Stimulated activated effector memory CD8-positive, alpha-beta T cell treated with anti-CD3 and anti-CD28 coated beads, Interleukin-12 subunit alpha, Interleukin-12 subunit beta, amount 100 ng/mL, for 72 hours (primary cell): ENCODE measurements around the gene ASCC3.
"Not testable (repeated sequence)": the region's sequence is repeated elsewhere in the genome, so short reads cannot be mapped to it uniquely, and the experiment has no call there.

Source experiments
- ATAC-seq: fragments of 150-1000 bp; cut with Tn5 transposase; 2 replicates; pipeline ENCODE4 v1.10.0; 2021
- DNase-seq, 2 donors: peaks; one replicate each; pipeline ENCODE4 v3.0.0; 2021 to 2022; ENCODE audit warnings: low spot score in 2 of 2
- H3K27ac Mint-ChIP-seq: one replicate; pipeline ENCODE4 v1.8.0; 2022; ENCODE audit warnings: mild to moderate bottlenecking, mixed read lengths
- H3K36me3 Mint-ChIP-seq: one replicate; pipeline ENCODE4 v1.8.0; 2022; ENCODE audit warnings: mild to moderate bottlenecking, mixed read lengths
- H3K4me1 Mint-ChIP-seq: one replicate; pipeline ENCODE4 v1.8.0; 2022; ENCODE audit warnings: mixed read lengths
- H3K4me3 Mint-ChIP-seq: one replicate; pipeline ENCODE4 v1.8.0; 2022; ENCODE audit warnings: mild to moderate bottlenecking, mixed read lengths
- H3K9me3 Mint-ChIP-seq: one replicate; pipeline ENCODE4 v1.8.0; 2022; ENCODE audit warnings: mixed read lengths

The ASCC3 gene

DNA sequence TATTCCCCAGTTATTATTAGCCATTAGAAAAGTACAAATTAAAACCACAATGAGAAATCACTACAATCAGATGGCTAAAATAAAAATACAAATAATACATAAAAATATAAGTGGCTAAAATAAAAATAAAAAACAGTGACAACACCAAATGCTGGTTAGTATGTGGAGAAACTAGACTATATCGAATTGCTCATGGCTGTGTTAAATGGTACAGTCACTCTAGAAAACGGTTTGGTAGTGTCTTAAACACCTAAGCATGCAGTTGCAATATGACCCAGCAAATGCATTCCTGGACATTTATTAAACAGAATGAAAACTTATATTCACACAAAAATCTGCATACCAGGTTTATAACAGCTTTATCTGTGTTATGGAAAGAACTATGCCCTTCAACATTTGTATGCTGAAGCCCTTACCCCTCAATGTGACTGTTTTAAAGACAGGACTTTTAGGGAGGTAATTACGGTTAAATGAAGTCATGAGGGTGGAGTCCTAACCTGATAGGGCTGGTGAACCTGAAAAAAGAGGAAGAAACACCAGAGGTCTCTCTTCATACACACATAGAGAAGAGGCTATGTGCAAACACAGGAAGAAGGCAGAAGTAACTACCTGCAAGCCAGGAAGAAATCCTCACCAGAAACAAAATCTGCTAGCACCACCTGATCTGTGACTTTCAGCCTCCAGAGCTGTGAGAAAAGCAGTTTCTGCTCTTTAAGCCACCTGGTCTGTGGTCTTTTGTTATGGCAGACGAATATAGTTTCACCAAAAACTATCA, 84.9 kb downstream of the ASCC3 start:
- no peaks in the 10 kb centered on the region for H3K9me3 Mint-ChIP-seq
- no peak overlapping the region for H3K4me3 Mint-ChIP-seq
- no peak for DNase-seq
- no peak for ATAC-seq
- H3K27ac Mint-ChIP-seq = no peak overlapping the region
- H3K36me3 Mint-ChIP-seq = peaks cover 57% of the 10 kb centered on the region
- H3K4me1 Mint-ChIP-seq = no peaks in the 10 kb centered on the region

DNA sequence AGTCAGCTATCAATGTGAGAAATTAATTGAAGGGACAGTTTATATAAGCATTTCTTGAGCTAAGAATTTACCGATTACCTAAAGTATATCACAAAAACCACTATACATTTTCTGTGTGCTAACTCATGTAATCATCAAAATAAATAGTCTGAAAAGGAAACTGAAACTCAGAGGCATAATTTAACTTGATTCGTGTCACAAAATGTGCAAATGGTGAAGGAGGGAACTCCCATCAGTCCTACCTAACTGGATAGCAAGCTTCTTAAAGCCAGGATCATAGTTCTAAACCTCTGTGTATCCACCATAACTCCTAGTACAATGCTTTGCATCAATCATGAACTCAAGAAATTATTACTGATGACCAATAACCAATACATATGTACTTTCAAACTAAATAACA, 91.0 kb downstream of the ASCC3 start:
- Mint-ChIP-seq H3K9me3 (no peaks in the 10 kb centered on the region), H3K27ac (no peak overlapping the region), H3K36me3 (peaks cover 3% of the 10 kb centered on the region), H3K4me3 (no peak overlapping the region), H3K4me1 (peaks cover 8% of the 10 kb centered on the region)
- DNase-seq = no peak
- ATAC-seq = no peak

DNA sequence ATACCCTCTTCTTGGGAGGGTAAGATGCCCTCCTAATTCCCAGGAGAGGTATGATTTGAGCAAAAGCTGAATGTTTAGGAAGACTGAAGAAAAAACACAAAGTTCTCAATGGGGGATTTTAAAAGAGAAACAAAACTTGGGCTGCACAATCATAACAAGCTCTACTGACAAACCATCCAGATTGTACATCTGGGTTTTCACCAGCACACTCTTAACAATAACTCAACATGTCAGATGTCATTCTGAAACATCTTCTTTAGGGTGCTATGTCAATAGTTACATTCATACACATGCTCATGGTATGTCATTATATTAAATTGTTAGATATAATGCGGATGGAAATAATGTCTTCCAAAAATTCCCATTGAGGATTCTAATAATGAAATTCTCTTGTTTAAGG, 95.1 kb downstream of the ASCC3 start:
- H3K9me3 Mint-ChIP-seq = no peaks in the 10 kb centered on the region

DNA sequence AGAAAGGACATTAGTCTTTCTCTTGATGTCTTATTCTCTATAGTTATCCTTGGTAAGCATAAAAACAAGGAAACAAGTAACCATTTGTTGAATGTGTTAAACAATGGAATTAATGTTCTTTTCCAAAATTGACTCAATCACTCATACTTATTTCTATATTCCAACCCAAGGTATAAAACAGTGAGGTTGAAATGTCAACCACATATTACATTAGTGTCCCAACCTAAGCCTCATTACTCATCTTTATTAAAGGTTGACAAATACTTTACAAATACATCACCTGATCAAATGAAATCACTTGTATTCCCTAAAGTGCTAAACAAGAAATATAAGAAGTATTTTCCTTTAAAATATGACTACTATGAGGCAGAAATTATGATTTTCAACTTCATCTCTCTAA, 100.5 kb downstream of the ASCC3 start:
- H3K4me3 Mint-ChIP-seq = no peak overlapping the region
- no peaks in the 10 kb centered on the region for H3K9me3 Mint-ChIP-seq
- DNase-seq = no peak

More for the DNA sequence above, 95.1 kb downstream of the ASCC3 start:
- ATAC-seq (peak; percentile 62), DNase-seq (no peak)
- H3K4me1 Mint-ChIP-seq = peaks cover 8% of the 10 kb centered on the region
- no peak overlapping the region for H3K4me3 Mint-ChIP-seq
- no peak overlapping the region for H3K27ac Mint-ChIP-seq
- H3K36me3 Mint-ChIP-seq = no peaks in the 10 kb centered on the region

DNA sequence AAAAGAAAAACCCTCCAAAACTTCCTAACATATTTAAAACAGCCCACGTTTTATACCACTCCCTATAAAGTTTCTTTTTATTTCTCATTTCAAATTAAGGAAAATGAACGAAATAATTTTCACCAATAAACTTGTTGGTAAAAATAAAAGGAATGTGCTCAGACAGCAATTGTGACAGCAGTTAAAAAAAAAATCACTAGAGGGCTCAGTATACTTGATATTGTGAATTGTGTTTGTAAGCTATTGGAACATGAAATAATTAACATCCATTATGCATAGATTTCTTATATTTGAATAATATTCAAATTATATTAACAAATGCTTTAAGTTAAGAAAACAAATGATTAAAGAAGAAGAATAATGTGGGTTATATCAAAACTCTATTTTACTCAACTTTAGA, 105.5 kb downstream of the ASCC3 start:
- H3K9me3 Mint-ChIP-seq = no peaks in the 10 kb centered on the region

More for the DNA sequence above, 100.5 kb downstream of the ASCC3 start:
- Mint-ChIP-seq H3K27ac (no peak overlapping the region), H3K36me3 (peaks cover 4% of the 10 kb centered on the region), H3K4me1 (no peaks in the 10 kb centered on the region)
- ATAC-seq = no peak

DNA sequence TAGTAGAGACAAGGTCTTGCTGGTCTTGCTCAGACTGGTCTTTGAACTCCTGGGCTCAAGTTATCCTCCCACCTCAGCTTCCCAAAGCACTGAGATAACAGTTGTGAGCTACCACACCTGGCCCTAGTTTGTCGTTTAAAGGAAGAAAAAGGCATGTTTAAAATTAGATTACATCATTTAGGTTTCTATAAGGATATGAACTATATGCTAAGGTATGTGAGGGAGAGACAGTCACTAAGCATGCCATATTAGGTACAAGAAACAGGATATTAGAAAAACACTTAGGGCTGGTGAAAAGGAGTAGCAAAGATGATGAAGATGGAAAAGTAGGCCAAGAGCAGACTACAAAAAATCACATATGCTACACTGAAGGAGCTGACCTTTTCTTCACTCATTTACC, 106.4 kb downstream of the ASCC3 start:
- Mint-ChIP-seq H3K36me3 (peaks cover 4% of the 10 kb centered on the region), H3K27ac (no peak overlapping the region), H3K4me3 (no peak overlapping the region), H3K4me1 (no peaks in the 10 kb centered on the region), H3K9me3 (no peaks in the 10 kb centered on the region)
- ATAC-seq (no peak), DNase-seq (no peak)

More for the DNA sequence above, 105.5 kb downstream of the ASCC3 start:
- H3K4me1 Mint-ChIP-seq = no peaks in the 10 kb centered on the region
- H3K36me3 Mint-ChIP-seq = peaks cover 4% of the 10 kb centered on the region
- H3K27ac Mint-ChIP-seq = no peak overlapping the region
- no peak for ATAC-seq
- no peak for DNase-seq
- H3K4me3 Mint-ChIP-seq = no peak overlapping the region

DNA sequence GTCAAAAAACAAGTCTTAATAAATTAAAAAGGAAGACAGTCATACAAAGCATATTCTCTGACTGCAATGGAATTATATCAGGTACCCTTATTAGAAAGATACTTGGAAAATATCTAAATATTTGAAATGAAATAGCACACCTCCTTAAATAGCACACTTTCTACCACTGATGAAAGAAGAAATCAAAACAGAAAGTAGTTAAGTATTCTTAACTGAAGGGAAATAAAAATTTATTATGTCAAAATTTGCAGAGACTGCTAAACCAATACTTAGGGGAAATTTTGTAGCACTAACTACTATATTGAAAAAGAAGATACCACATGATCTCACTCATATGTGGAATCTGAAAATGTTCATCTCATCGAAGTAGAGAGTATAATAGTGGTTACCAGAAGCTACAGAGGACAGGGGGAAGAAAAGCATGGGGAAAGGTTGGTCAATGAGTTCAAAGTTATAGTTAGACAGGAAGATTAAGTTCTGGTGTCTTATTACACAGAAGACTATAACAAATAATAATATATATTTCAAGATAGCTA, 112.2 kb downstream of the ASCC3 start:
- ATAC-seq = peak; percentile 39

DNA sequence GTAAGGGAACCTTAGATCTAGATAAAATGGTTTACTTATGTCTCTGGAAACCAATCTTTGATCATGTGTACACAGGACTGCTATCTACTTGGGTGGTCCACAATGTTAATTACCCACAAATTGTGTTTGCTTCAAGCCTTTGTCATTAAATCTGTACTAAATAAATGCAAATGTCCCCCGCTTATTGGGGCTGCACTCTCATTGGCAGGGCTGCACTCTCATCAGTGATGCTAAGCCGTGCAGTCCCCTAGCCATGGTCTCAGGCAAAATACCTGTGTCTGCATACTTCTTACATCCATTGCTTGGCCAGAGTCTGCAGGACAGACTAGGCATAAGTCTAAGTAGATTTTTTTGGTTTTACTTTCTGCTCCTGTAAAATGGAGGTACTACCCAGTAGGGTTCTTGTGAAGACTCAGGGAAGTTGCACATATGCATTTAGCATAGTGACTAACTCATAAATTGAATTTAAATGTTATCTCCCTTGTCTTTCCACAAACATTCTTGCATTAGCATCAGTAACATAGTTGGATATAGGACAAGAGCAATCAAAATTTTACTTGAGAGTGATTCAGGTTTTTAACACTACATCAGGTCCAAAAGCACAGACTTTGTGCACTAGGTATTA, 117.4 kb downstream of the ASCC3 start:
- H3K9me3 Mint-ChIP-seq = peaks cover 5% of the 10 kb centered on the region
- no peak overlapping the region for H3K4me3 Mint-ChIP-seq
- H3K36me3 Mint-ChIP-seq = peaks cover 73% of the 10 kb centered on the region
- DNase-seq (no peak), ATAC-seq (no peak)
- H3K27ac Mint-ChIP-seq = no peak overlapping the region
- peaks cover 1% of the 10 kb centered on the region for H3K4me1 Mint-ChIP-seq

More for the DNA sequence above, 112.2 kb downstream of the ASCC3 start:
- Mint-ChIP-seq H3K4me3 (no peak overlapping the region), H3K36me3 (peaks cover 40% of the 10 kb centered on the region), H3K9me3 (peaks cover 5% of the 10 kb centered on the region), H3K27ac (no peak overlapping the region), H3K4me1 (peaks cover 7% of the 10 kb centered on the region)
- DNase-seq = no peak

DNA sequence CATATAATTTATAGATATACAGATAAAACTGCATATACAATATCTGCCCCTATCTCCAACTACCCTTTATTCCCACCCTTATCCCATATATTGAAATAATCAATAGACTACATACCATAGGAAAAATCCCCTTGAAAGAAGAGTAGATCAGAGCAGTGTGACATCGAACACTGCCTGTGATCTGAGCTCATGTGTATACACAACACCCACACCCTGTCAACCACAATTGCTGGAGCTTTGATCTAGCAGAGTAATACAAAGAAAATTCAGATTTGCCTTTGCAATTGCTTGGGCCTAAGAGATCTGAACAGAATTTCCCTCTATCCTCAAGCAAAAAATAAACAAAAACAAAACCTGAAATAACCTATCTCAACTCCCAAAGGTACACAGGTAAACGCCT, 119.3 kb downstream of the ASCC3 start:
- no peak for ATAC-seq
- no peak overlapping the region for H3K4me3 Mint-ChIP-seq
- no peak for DNase-seq
- H3K4me1 Mint-ChIP-seq = no peaks in the 10 kb centered on the region
- H3K9me3 Mint-ChIP-seq = peaks cover 5% of the 10 kb centered on the region
- peaks cover 63% of the 10 kb centered on the region for H3K36me3 Mint-ChIP-seq
- H3K27ac Mint-ChIP-seq = no peak overlapping the region

DNA sequence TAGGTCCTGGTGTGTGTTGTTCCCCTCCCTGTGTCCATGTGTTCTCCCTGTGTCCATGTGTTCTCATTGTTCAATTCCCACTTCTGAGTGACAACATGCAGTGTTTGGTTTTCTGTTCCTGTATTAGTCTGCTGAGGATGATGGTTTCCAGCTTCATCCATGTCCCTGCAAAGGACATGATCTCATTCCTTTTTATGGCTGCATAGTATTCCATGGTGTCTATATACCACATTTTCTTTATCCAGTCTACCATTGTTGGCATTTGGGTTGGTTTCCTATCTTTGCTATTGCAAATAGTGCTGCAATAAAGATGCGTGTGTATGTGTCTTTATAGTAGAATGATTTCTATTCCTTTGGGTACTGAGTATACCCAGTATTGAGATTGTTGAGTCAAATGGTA, 122.7 kb downstream of the ASCC3 start:
- H3K27ac Mint-ChIP-seq, H3K9me3 Mint-ChIP-seq, ATAC-seq, H3K4me3 Mint-ChIP-seq, DNase-seq, H3K4me1 Mint-ChIP-seq: not testable (repeated sequence)
- H3K36me3 Mint-ChIP-seq = peaks cover 42% of the 10 kb centered on the region

DNA sequence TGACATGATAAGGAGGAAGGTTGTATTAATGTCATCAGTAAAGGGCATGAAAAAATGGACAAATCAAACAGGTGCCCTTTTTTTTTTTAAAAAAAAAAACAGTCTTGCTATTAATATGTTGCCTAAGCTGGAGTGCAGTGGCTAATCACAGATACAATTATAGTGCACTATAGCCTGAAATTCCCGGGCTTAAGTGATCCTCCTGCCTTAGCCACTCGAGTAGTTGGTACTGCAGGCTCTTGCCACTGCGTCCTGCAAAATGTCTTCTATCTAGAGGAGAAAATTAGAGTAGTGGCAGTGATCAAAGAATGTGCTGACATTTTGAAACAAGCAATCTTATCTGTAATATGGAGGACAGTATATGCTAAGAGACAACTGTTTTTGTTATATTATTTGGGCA, 127.7 kb downstream of the ASCC3 start:
- ATAC-seq = no peak
- Mint-ChIP-seq H3K9me3 (no peaks in the 10 kb centered on the region), H3K27ac (no peak overlapping the region), H3K4me3 (no peak overlapping the region), H3K36me3 (peaks cover 13% of the 10 kb centered on the region), H3K4me1 (no peaks in the 10 kb centered on the region)
- DNase-seq = no peak

DNA sequence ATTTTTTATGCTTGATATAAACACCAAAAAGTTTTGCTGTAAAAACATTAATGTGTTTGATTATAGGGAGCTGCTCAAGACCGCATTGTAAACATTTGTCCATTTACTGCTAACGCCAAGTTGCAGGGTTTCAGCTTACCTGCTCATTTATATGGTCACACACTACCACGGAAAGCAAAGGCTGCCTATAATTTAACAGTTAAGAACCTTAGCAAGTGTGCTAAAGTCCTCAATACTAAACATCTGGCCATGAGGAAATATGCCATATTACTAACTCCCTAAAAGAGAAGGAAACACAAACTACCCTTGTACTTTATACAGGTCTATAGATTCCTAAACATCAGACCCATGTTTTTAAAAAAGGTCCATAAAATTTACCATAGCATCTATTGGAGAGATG, 129.5 kb downstream of the ASCC3 start:
- Mint-ChIP-seq H3K36me3 (peaks cover 13% of the 10 kb centered on the region), H3K9me3 (no peaks in the 10 kb centered on the region), H3K4me1 (no peaks in the 10 kb centered on the region), H3K27ac (no peak overlapping the region), H3K4me3 (no peak overlapping the region)
- DNase-seq = no peak
- ATAC-seq = no peak

DNA sequence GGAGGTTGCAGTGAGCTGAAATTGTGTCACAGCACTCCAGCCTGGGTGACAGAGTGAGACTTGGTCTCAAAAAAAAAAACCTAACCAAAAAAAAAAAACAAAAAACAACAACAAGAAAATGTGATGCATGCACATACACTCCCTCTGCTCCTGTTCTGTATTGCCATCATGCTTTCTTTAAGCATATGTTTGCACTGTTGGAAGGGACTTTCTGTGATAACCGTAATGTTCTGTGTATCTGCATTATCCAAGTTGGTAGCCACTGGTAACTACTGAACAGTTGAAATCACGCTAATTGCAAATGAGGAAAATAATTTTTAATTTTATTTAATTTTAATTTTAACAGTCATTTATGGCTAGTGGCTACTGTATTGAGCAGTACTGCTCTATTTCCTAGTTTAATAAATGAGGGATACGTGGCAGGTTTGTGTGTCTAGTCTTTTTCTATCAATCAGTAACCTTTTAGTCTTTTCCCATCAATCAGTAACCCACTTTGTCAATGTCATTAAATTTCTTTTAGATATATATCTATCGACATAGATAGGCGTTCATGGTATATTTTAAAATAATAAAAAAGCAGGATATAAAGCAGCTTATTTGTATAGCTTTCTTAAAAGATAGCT, 135.6 kb downstream of the ASCC3 start:
- Mint-ChIP-seq H3K27ac (no peak overlapping the region), H3K4me3 (no peak overlapping the region), H3K4me1 (peaks cover 10% of the 10 kb centered on the region), H3K36me3 (no peaks in the 10 kb centered on the region), H3K9me3 (peaks cover 4% of the 10 kb centered on the region)
- DNase-seq (no peak), ATAC-seq (no peak)

DNA sequence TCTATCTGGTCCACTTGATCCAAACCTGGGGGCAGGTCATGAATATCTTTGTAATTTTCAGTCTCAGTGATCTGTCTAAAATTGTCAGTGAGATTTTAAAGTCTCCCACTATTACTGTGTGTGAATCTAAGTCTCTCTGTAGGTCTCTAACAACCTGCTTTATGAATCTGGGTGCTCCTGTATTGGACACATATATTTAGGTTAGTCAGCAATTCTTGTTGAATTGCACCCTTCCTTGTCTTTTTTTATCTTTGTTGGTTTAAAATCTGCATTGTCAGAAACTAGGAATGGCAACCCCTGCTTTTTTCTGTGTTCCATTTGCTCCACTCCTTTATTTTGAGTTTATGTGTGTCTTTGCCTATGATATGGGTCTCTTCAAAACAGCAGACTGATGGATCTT, 140.7 kb downstream of the ASCC3 start:
- H3K9me3 Mint-ChIP-seq = peaks cover 13% of the 10 kb centered on the region
- H3K27ac Mint-ChIP-seq = no peak overlapping the region
- H3K4me1 Mint-ChIP-seq = peaks cover 40% of the 10 kb centered on the region
- H3K36me3 Mint-ChIP-seq = no peaks in the 10 kb centered on the region
- no peak overlapping the region for H3K4me3 Mint-ChIP-seq
- ATAC-seq (no peak), DNase-seq (no peak)

DNA sequence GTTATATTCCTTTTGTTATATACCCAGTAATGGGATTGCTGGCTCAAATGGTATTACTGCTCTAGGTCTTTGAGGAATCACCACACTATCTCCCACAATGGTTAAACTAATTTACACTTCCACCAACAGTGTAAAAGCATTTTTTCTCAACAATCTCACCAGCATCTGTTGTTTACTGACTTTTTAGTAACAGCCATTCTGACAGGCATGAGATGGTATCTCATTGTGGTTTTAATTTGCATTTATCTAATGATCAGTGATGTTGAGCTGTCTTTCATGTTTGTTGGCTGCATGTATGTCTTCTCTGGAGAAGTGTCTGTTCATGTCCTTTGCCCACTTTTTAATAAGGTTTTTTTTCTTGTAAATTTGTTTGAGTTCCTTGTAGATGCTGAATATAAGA, 143.4 kb downstream of the ASCC3 start:
- H3K36me3 Mint-ChIP-seq, H3K4me3 Mint-ChIP-seq, ATAC-seq, DNase-seq, H3K27ac Mint-ChIP-seq: not testable (repeated sequence)
- Mint-ChIP-seq H3K9me3 (peaks cover 13% of the 10 kb centered on the region), H3K4me1 (peaks cover 40% of the 10 kb centered on the region)

DNA sequence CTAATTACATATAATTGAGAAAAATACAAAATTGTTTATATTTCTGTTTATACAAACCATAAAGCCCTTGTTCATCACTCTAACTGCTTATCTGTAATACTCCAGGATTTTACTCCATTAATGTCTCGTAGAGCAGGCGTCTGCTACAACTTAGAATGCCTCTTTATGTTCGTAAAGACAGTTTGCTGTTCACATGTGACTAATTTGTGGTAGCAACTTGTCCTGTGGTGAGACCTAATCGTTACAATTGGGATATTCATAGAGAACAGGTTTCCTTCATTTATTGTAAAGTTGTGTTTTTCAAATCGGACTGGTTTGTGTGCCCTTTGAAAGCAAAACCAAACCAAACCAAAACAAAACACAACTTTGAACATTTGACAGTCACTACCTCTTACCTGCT, 149.7 kb downstream of the ASCC3 start:
- H3K36me3 Mint-ChIP-seq = peaks cover 7% of the 10 kb centered on the region
- no peaks in the 10 kb centered on the region for H3K9me3 Mint-ChIP-seq
- DNase-seq (no peak), ATAC-seq (no peak)
- H3K27ac Mint-ChIP-seq = no peak overlapping the region
- H3K4me3 Mint-ChIP-seq = no peak overlapping the region
- peaks cover 6% of the 10 kb centered on the region for H3K4me1 Mint-ChIP-seq
